Prostate gland (tissue), 2 donors: Measurements from ENCODE around the gene VPS18. TPM values are rescaled to one million over a fixed set of nuclear protein-coding genes. Genes with fewer than 3 reads are reported as not detected.

Source experiments
- DNase-seq: peaks from one replicate; pipeline ENCODE4 v3.0.0-alpha.2; 2019; ENCODE audit warnings: low spot score
- H3K27ac ChIP-seq, 2 donors: fragments of 200-600 bp; sonication (generic); 2 replicates each; pipeline ENCODE4 v1.5.1; 2017 to 2019
- H3K27me3 ChIP-seq: fragments of 200-600 bp; sonication (generic); replicated peaks from 2 replicates; pipeline ENCODE4 v1.5.1; 2019; ENCODE audit not compliant: insufficient read depth
- H3K36me3 ChIP-seq, 2 donors: fragments of 200-600 bp; sonication (generic); 1 replicate in 1 of 2; 2 replicates in 1 of 2; pipeline versions ENCODE4 v1.5.1 to v1.8.1; 2017 to 2019
- H3K4me1 ChIP-seq: fragments of 200-600 bp; sonication (generic); replicated peaks from 2 replicates; pipeline ENCODE4 v1.5.1; 2019
- H3K4me3 ChIP-seq, 2 donors: fragments of 200-600 bp; sonication (generic); 2 replicates each; pipeline ENCODE4 v1.5.1; 2017 to 2019
- H3K9me3 ChIP-seq: fragments of 200-600 bp; sonication (generic); 2 replicates; pipeline ENCODE4 v1.5.1; 2017
- POLR2A ChIP-seq: fragments of 450-650 bp; IDR thresholded peaks from one replicate; pipeline ENCODE4 v1.6.1; 2016; ENCODE audit warnings: antibody characterized with exemption, mild to moderate bottlenecking
- POLR2AphosphoS5 ChIP-seq: sonication (generic); formaldehyde crosslinking; IDR thresholded peaks from one replicate; pipeline ENCODE4 v1.6.1; 2017; ENCODE audit warnings: antibody characterized with exemption
- WGBS: methylation state at CpG from one replicate; pipeline ENCODE4 v1.1.5; 2018; 5-methylcytosine and 5-hydroxymethylcytosine counted together
- intact Hi-C: fragments of 100-400 bp; cut with DNase I; formaldehyde crosslinking; loops from one replicate; pipeline ENCODE4 v1.14.2; 2022
- total RNA-seq, 2 donors: library from RNA; depleted of rRNA; stranded (reverse); fragments of >200 nt; gene quantifications; one replicate each; pipeline ENCODE4 v1.1.0, GENCODE V29; 2016
- TF ChIP-seq, protein P1 (sequence below), 4 experiments: fragments of 200-600 bp in 2 of 4; fragments of 450-650 bp in 2 of 4; sonication (generic) in 2 of 4; IDR thresholded peaks; 1 replicate in 3 of 4; 2 replicates in 1 of 4; pipeline ENCODE4 v1.5.1; 2016 to 2019; ENCODE audit warnings: antibody characterized with exemption in 4 of 4, mild to moderate bottlenecking in 2 of 4, moderate library complexity in 2 of 4

The VPS18 gene
- total RNA-seq, 2 donors from 2014 or later: 32.4 to 39.0 TPM

DNA sequence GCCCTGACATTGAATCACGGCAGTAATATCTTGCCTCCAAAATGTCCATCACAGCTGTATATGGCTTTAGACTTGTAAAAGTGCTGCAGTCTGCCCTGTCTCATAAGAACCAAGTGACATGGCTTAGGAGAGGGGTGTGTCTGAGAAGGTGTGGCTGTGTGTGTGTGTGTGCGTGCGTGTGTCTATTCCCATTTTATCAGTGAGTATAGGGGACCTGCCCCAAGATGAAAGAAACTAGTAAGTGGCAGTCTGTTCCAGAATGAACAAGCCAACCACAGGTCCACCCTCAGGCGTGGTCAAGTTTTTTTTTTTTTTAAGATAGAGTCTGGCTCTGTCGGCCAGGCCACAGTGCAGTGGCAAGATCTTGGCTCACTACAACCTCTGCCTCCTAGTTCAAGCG, 14.6 kb upstream of the VPS18 start:
- no peaks in the 10 kb centered on the region for H3K9me3 ChIP-seq
- H3K4me3 ChIP-seq: no peak overlapping the region
- DNase-seq: no peak
- no peaks in the 10 kb centered on the region for H3K4me1 ChIP-seq
- 91% methylated on average over 6 of the region's 6 CpGs for WGBS
- TF ChIP-seq POLR2A (no peak), POLR2AphosphoS5 (no peak)
- TF ChIP-seq, protein P1, sequence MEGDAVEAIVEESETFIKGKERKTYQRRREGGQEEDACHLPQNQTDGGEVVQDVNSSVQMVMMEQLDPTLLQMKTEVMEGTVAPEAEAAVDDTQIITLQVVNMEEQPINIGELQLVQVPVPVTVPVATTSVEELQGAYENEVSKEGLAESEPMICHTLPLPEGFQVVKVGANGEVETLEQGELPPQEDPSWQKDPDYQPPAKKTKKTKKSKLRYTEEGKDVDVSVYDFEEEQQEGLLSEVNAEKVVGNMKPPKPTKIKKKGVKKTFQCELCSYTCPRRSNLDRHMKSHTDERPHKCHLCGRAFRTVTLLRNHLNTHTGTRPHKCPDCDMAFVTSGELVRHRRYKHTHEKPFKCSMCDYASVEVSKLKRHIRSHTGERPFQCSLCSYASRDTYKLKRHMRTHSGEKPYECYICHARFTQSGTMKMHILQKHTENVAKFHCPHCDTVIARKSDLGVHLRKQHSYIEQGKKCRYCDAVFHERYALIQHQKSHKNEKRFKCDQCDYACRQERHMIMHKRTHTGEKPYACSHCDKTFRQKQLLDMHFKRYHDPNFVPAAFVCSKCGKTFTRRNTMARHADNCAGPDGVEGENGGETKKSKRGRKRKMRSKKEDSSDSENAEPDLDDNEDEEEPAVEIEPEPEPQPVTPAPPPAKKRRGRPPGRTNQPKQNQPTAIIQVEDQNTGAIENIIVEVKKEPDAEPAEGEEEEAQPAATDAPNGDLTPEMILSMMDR (IDR thresholded peaks at IDR 0.05): no peak
- intact Hi-C loops: no loop called here
- no peak overlapping the region for H3K27ac ChIP-seq
- no peaks in the 10 kb centered on the region for H3K36me3 ChIP-seq
- no peaks in the 10 kb centered on the region for H3K27me3 ChIP-seq

DNA sequence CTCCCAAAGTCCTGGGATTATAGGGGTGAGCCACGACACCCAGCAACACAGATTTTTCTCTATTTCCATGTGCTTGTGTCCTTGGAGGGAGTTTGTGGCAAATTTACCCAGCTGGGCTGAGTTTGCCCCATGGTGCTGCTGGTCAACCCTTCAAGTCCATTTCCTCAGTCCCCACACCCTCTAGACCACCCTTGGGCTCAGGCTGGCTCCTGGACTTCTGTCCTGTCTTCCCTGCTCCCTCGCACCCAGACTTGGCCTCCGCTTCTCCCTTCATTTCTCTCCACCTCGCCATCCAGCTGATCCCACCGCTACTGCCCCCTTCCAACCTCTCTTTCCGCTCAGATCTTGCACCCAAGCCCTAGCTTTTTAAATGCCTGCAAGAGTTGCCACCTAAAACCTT, 12.9 kb upstream of the VPS18 start:
- DNase-seq: no peak
- Histone ChIP-seq H3K9me3 (no peaks in the 10 kb centered on the region), H3K36me3 (no peaks in the 10 kb centered on the region), H3K4me3 (no peak overlapping the region), H3K27me3 (no peaks in the 10 kb centered on the region), H3K27ac (no peak overlapping the region), H3K4me1 (no peaks in the 10 kb centered on the region)
- 97% methylated on average over 6 of the region's 6 CpGs for WGBS
- intact Hi-C loops: no loop called here
- TF ChIP-seq, protein P1 (IDR thresholded peaks at IDR 0.05): no peak
- TF ChIP-seq POLR2A: no peak
- TF ChIP-seq POLR2AphosphoS5: no peak

DNA sequence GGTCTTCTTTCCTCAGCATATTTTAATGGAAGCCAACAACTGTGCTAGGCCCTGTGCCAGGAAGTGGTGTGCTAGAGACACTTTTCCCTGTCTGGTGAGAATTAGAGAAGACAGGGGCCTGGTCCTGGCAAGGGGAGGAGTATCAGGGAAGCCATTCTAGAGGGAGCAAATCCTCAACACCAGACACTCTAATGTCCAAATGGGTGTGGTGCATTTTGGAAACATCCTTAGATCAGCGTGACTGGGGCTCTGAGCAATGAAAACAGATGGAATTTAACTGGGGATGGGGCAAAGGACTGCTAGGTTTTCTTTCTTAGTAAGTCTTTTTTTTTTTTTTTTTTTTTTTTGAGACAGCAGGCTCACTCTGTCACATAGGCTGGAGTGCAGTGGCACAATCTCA, 7.7 kb upstream of the VPS18 start:
- Histone ChIP-seq H3K36me3 (no peaks in the 10 kb centered on the region), H3K9me3 (no peaks in the 10 kb centered on the region), H3K27ac (no peak overlapping the region), H3K27me3 (no peaks in the 10 kb centered on the region), H3K4me1 (no peaks in the 10 kb centered on the region), H3K4me3 (no peak overlapping the region)
- 86% methylated on average over 1 of the region's 1 CpG for WGBS
- TF ChIP-seq POLR2A (no peak), POLR2AphosphoS5 (no peak)
- TF ChIP-seq, protein P1 (IDR thresholded peaks at IDR 0.05): no peak
- DNase-seq: no peak
- intact Hi-C loops: no loop called here

DNA sequence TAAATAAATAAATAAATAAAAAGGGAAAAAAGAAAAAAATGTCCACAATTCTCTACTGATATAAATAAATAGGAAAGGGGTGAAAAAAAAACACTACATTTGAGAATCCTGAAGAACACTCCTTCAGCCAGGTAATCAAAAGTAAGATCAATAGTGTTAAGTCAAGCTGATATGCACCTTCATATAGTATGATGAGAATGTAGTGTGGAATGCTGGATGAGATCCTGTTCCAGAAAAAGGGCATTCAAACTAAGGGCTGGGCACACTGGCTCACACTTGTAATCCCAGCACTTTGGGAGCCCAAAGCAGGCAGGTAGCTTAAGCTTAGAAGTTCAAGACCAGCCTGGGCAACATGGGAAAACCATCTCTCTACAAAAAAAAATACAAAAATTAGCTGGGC, 5.1 kb upstream of the VPS18 start:
- no peaks in the 10 kb centered on the region for H3K4me1 ChIP-seq
- no peak overlapping the region for H3K4me3 ChIP-seq
- no peak for TF ChIP-seq POLR2A
- TF ChIP-seq, protein P1 (IDR thresholded peaks at IDR 0.05): no peak
- no peak for TF ChIP-seq POLR2AphosphoS5
- no peaks in the 10 kb centered on the region for H3K36me3 ChIP-seq
- no peaks in the 10 kb centered on the region for H3K27me3 ChIP-seq
- intact Hi-C loops: no loop called here
- no peaks in the 10 kb centered on the region for H3K9me3 ChIP-seq
- no peak overlapping the region for H3K27ac ChIP-seq
- DNase-seq: no peak

DNA sequence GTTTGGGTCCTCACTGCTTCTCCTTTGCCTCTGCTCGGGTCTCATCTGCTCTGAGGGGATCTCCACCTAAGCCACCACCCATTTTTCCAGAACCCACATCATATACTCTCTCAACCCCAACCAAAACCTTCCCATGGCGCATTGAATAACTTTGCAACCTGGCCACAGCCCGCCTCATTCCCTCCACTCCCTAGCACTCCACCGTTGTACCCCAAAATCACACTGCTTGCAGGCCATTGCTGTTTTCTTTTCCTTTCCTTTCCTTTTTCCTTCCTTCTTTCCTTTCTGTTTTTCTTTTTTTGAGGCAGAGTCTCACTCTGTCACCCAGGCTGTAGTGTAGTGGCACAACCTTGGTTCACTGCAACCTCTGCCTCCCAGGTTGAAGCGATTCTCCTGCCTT, 3.1 kb upstream of the VPS18 start:
- no peak for DNase-seq
- Histone ChIP-seq H3K36me3 (no peaks in the 10 kb centered on the region), H3K27ac (no peak overlapping the region), H3K27me3 (no peaks in the 10 kb centered on the region), H3K9me3 (no peaks in the 10 kb centered on the region), H3K4me3 (no peak overlapping the region), H3K4me1 (peaks cover 6% of the 10 kb centered on the region)
- WGBS: 85% methylated on average over 5 of the region's 5 CpGs
- intact Hi-C loops: loop anchor here (5.0 to 10.0 kb wide), 4 partner anchors 34 to 296 kb away; partner anchors contain the start of genes KNL1 and RAD51
- no peak for TF ChIP-seq POLR2A
- TF ChIP-seq, protein P1 (IDR thresholded peaks at IDR 0.05): no peak
- no peak for TF ChIP-seq POLR2AphosphoS5
